ES-I3 (cell line): ENCODE results near the gene TM7SF2.

ENCODE experiments used
- H3K36me3 ChIP-seq: 2 replicates; pipeline ENCODE4 v1.6.1; 2013; ENCODE audit warnings: mild to moderate bottlenecking, low read length, control low read depth, moderate library complexity; ENCODE audit not compliant: insufficient read depth
- H3K4me1 ChIP-seq: 2 replicates; pipeline ENCODE4 v1.6.1; 2013; ENCODE audit warnings: mild to moderate bottlenecking, control low read depth, low read length; ENCODE audit not compliant: insufficient read depth
- H3K9ac ChIP-seq: 2 replicates; pipeline ENCODE4 v1.6.1; 2013; ENCODE audit warnings: low read depth, mild to moderate bottlenecking, low read length, moderate library complexity
- H3K9me3 ChIP-seq: 2 replicates; pipeline ENCODE4 v1.6.1; 2013; ENCODE audit warnings: mild to moderate bottlenecking, low read length, moderate library complexity; ENCODE audit not compliant: control insufficient read depth, insufficient read depth

Gene TM7SF2

DNA sequence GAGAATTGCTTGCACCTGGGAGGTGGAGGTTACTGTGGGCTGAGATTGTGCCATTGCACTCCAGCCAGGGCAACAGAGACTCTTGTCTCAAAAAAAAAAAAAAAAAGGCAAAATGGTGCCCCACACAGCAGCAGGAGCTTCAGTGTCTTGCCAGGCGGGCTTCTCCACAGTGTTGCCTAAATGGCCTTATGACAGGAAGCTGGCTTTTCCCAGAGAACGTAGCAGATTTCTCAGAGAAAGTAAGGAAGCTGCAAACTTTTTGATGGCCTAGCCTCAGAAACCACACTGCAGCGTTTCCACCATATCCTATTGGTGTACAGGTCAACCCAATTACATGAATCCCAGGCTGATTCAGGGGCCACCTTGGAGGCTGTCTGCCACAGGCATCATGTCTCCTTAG lies 45.7 kb downstream of the TM7SF2 start:
- H3K36me3 ChIP-seq, result no peaks in the 10 kb centered on the region
- no peaks in the 10 kb centered on the region for H3K9me3 ChIP-seq
- no peak overlapping the region for H3K9ac ChIP-seq
- no peaks in the 10 kb centered on the region for H3K4me1 ChIP-seq

DNA sequence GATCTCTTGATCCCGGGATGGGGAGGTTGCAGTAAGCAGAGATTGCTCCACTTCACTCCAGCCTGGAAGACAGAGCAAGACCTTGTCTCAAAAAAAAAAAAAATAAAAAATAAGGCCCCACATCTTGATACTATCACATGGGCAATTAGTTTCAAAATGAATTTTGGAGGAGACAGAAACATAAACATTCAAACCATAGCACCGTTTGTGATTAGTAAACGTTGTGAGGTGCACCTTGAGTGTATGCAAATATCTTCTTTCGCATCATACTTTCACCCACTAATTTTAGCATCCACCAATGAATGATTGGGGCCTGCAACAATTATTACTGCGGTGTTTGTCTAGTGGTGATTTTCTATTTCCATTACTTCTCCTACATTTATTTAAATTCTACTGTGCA lies 47.3 kb downstream of the TM7SF2 start:
- no peaks in the 10 kb centered on the region for H3K9me3 ChIP-seq
- no peaks in the 10 kb centered on the region for H3K36me3 ChIP-seq
- H3K9ac ChIP-seq, result no peak overlapping the region
- no peaks in the 10 kb centered on the region for H3K4me1 ChIP-seq

DNA sequence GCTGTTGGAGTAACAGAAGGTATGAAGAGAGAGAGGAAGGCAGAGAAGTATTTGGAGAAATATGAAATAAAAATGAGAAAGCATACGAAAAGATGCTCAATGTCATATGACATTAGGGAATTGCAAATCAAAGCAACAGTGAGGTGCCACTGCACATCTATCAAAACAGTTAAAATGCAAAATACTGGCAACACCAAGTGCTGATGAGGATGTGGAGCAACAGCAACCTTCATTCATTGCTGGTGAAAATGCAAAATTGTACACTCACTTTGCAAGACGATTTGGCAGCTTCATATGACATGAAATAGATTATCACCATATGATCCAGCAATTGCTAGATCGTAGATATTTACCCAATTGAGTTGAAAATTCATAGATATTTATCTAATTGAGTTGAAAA lies 49.0 kb downstream of the TM7SF2 start:
- no peaks in the 10 kb centered on the region for H3K9me3 ChIP-seq
- no peaks in the 10 kb centered on the region for H3K4me1 ChIP-seq
- H3K9ac ChIP-seq, result no peak overlapping the region
- no peaks in the 10 kb centered on the region for H3K36me3 ChIP-seq

GRCh38 chr11:65163684-65164083 lies 52.0 kb downstream of the TM7SF2 start:
- Histone ChIP-seq H3K36me3 (no peaks in the 10 kb centered on the region), H3K9me3 (no peaks in the 10 kb centered on the region), H3K4me1 (no peaks in the 10 kb centered on the region), H3K9ac (no peak overlapping the region)
